SU-DHL-6 (cell line): ENCODE data around the gene SYT9.

Experiments used
- H2AFZ ChIP-seq: fragments of 200-600 bp; sonication (generic); 2 replicates; pipeline ENCODE4 v1.6.1; 2014; ENCODE audit warnings: low read depth, mild to moderate bottlenecking, moderate library complexity, mixed read lengths, antibody characterized with exemption, low read length; ENCODE audit not compliant: severe bottlenecking
- H3F3A ChIP-seq: fragments of 200-600 bp; shearing (Covaris generic); 2 replicates; pipeline ENCODE4 v1.6.0; 2016; ENCODE audit warnings: antibody characterized with exemption, mild to moderate bottlenecking; ENCODE audit not compliant: insufficient read depth
- H3K27ac ChIP-seq: fragments of 200-600 bp; sonication (generic); 2 replicates; pipeline ENCODE4 v1.5.1; 2016; ENCODE audit warnings: low read depth, mild to moderate bottlenecking, low read length, moderate library complexity, mixed read lengths
- H3K27me3 ChIP-seq: fragments of 200-600 bp; sonication (generic), shearing (Covaris generic); 2 replicates; pipeline ENCODE4 v1.6.0; 2014; ENCODE audit warnings: mild to moderate bottlenecking, low read length
- H3K36me3 ChIP-seq: fragments of 200-600 bp; sonication (generic); 2 replicates; pipeline ENCODE4 v1.6.1; 2014; ENCODE audit warnings: mild to moderate bottlenecking, low read length, mixed read lengths
- H3K4me2 ChIP-seq: fragments of 300-600, 200-600 bp; shearing (Covaris generic), sonication (generic); 2 replicates; pipeline ENCODE4 v1.6.0; 2014; ENCODE audit warnings: low read length, low read depth, mild to moderate bottlenecking; ENCODE audit not compliant: poor library complexity, severe bottlenecking
- H3K4me3 ChIP-seq: fragments of 200-600 bp; sonication (generic); 2 replicates; pipeline ENCODE4 v1.5.1; 2014; ENCODE audit warnings: antibody characterized with exemption, low read length, mild to moderate bottlenecking, mixed read lengths; ENCODE audit not compliant: insufficient read depth, poor library complexity, severe bottlenecking
- H3K79me2 ChIP-seq: fragments of 200-600 bp; sonication (generic); 2 replicates; pipeline ENCODE4 v1.6.1; 2014; ENCODE audit warnings: mild to moderate bottlenecking, low read length, moderate library complexity; ENCODE audit not compliant: insufficient read depth
- H3K9ac ChIP-seq: fragments of 200-600 bp; sonication (generic); 2 replicates; pipeline ENCODE4 v1.7.0; 2014; ENCODE audit warnings: mild to moderate bottlenecking, low read length
- H3K9me2 ChIP-seq: fragments of 200-600 bp; sonication (generic); replicated peaks from 2 replicates; pipeline ENCODE4 v1.6.1; 2014; ENCODE audit warnings: low read length; ENCODE audit not compliant: insufficient read depth
- H3K9me3 ChIP-seq: fragments of 200-600 bp; sonication (generic); 2 replicates; pipeline ENCODE4 v1.6.1; 2014; ENCODE audit warnings: low read length, mixed read lengths; ENCODE audit not compliant: insufficient read depth
- H4K20me1 ChIP-seq: fragments of 200-600 bp; sonication (generic); 2 replicates; pipeline ENCODE4 v1.6.1; 2014; ENCODE audit warnings: low read depth, mild to moderate bottlenecking, antibody characterized with exemption, low read length, moderate library complexity, mixed read lengths
- EZH2phosphoT487 ChIP-seq: fragments of 200-600 bp; sonication (generic), shearing (Covaris generic); conservative IDR thresholded peaks from 2 replicates; pipeline ENCODE4 v1.6.1; 2018; ENCODE audit warnings: mild to moderate bottlenecking, antibody characterized with exemption, low read length, moderate library complexity, mixed read lengths
- TF ChIP-seq, protein P1 (sequence below): fragments of 200-600 bp; sonication (generic); IDR thresholded peaks from one replicate; pipeline ENCODE4 v1.5.1; 2017; ENCODE audit warnings: antibody characterized with exemption, mild to moderate bottlenecking, low read length, moderate library complexity; ENCODE audit not compliant: insufficient read depth, poor library complexity, severe bottlenecking

Gene SYT9

DNA sequence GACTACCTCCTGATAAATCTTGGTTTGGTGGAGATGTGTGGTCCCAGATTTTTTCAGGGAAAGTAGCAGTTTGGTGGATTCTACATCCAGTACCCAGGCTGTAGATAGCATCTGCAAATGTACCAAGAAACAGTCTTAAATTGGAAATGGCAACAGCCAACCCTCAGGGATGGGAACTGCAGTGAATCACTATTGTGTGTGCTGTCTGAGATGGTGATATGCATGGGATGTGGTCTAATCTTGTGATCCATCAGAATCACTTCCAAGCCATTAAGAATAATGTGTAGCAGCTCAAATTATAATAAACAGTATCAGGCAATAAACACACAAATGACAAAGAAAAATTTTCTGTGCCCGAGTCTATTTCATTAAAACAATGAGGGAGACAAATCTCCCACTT lies 237.0 kb downstream of the SYT9 start:
- no peak for TF ChIP-seq EZH2phosphoT487
- TF ChIP-seq, protein P1, sequence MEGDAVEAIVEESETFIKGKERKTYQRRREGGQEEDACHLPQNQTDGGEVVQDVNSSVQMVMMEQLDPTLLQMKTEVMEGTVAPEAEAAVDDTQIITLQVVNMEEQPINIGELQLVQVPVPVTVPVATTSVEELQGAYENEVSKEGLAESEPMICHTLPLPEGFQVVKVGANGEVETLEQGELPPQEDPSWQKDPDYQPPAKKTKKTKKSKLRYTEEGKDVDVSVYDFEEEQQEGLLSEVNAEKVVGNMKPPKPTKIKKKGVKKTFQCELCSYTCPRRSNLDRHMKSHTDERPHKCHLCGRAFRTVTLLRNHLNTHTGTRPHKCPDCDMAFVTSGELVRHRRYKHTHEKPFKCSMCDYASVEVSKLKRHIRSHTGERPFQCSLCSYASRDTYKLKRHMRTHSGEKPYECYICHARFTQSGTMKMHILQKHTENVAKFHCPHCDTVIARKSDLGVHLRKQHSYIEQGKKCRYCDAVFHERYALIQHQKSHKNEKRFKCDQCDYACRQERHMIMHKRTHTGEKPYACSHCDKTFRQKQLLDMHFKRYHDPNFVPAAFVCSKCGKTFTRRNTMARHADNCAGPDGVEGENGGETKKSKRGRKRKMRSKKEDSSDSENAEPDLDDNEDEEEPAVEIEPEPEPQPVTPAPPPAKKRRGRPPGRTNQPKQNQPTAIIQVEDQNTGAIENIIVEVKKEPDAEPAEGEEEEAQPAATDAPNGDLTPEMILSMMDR = no peak
- no peak overlapping the region for H3K4me3 ChIP-seq

GRCh38 chr11:7489376-7489775 lies 237.7 kb downstream of the SYT9 start:
- TF ChIP-seq, protein P1 = no peak
- no peak for TF ChIP-seq EZH2phosphoT487

More for the DNA sequence above, 237.0 kb downstream of the SYT9 start:
- Histone ChIP-seq H3K4me2 (no peak overlapping the region), H3K9me2 (no peaks in the 10 kb centered on the region), H3F3A (no peaks in the 10 kb centered on the region), H3K36me3 (no peaks in the 10 kb centered on the region), H3K27ac (no peak overlapping the region), H2AFZ (no peak overlapping the region), H3K79me2 (no peaks in the 10 kb centered on the region), H3K27me3 (no peaks in the 10 kb centered on the region), H4K20me1 (no peaks in the 10 kb centered on the region), H3K9ac (no peak overlapping the region), H3K9me3 (no peaks in the 10 kb centered on the region)

GRCh38 chr11:7490054-7490453 lies 238.3 kb downstream of the SYT9 start:
- no peaks in the 10 kb centered on the region for H3K27me3 ChIP-seq
- no peak for TF ChIP-seq EZH2phosphoT487
- TF ChIP-seq, protein P1 = no peak
- no peaks in the 10 kb centered on the region for H4K20me1 ChIP-seq
- H3K9me2 ChIP-seq = no peaks in the 10 kb centered on the region
- no peak overlapping the region for H3K9ac ChIP-seq
- H3K27ac ChIP-seq = no peak overlapping the region
- H3K4me3 ChIP-seq = no peak overlapping the region
- H3F3A ChIP-seq = no peaks in the 10 kb centered on the region
- H3K36me3 ChIP-seq = no peaks in the 10 kb centered on the region
- H3K79me2 ChIP-seq = no peaks in the 10 kb centered on the region
- H3K9me3 ChIP-seq = no peaks in the 10 kb centered on the region
- no peak overlapping the region for H3K4me2 ChIP-seq
- H2AFZ ChIP-seq = no peak overlapping the region

More at GRCh38 chr11:7489376-7489775, 237.7 kb downstream of the SYT9 start:
- Histone ChIP-seq H3K79me2 (no peaks in the 10 kb centered on the region), H3K27ac (no peak overlapping the region), H3K36me3 (no peaks in the 10 kb centered on the region), H3K27me3 (no peaks in the 10 kb centered on the region), H3F3A (no peaks in the 10 kb centered on the region), H3K9me2 (no peaks in the 10 kb centered on the region), H4K20me1 (no peaks in the 10 kb centered on the region), H2AFZ (no peak overlapping the region), H3K9ac (no peak overlapping the region), H3K9me3 (no peaks in the 10 kb centered on the region), H3K4me3 (no peak overlapping the region), H3K4me2 (no peak overlapping the region)

DNA sequence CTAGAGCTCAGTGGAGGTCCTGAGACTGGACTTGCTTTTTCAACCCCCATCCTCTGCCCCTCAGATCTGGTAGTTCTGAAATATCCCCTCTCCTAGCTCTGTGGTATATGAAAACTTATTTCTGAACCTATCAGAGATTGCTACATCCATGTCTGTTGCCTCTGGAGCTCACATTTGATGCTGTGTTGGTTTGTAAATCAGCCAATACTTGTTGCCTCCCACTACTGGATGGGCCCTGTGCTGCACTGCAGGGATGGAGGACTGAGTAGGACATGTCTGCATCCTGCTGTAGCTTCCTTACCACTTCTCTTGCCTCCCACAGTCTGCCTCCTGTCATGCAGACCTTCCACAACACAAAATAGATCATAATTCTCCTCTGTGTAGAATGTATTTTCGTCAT lies 238.8 kb downstream of the SYT9 start:
- Histone ChIP-seq H3K4me2 (no peak overlapping the region), H3K9me3 (no peaks in the 10 kb centered on the region), H3K9ac (no peak overlapping the region), H3F3A (no peaks in the 10 kb centered on the region), H3K36me3 (no peaks in the 10 kb centered on the region), H3K79me2 (no peaks in the 10 kb centered on the region), H4K20me1 (no peaks in the 10 kb centered on the region), H3K27me3 (no peaks in the 10 kb centered on the region), H3K4me3 (no peak overlapping the region), H2AFZ (no peak overlapping the region), H3K27ac (no peak overlapping the region), H3K9me2 (no peaks in the 10 kb centered on the region)
- no peak for TF ChIP-seq EZH2phosphoT487
- TF ChIP-seq, protein P1 = no peak
